ENCODE measurements around the gene OBSL1.

The OBSL1 gene

GRCh38 chr2:219567131-219567530 is 4.2 kb downstream of the OBSL1 start:
- TF ChIP-seq CTCF (IDR thresholded peaks at IDR 0.05; ENCODE audit: low read depth, low read length, missing control alignments): no peak
- H3K4me3 ChIP-seq (ENCODE audit: low read depth, low read length): no peak overlapping the region
- no peak for DNase-seq (ENCODE audit: low read depth)

GRCh38 chr2:219566640-219567039 is 4.7 kb downstream of the OBSL1 start:
- TF ChIP-seq CTCF (IDR thresholded peaks at IDR 0.05; ENCODE audit: low read depth, low read length, missing control alignments): no peak
- H3K4me3 ChIP-seq (ENCODE audit: low read depth, low read length): no peak overlapping the region
- no peak for DNase-seq (ENCODE audit: low read depth)

- DNase-seq (ENCODE audit: low read depth): no peak
- TF ChIP-seq CTCF (IDR thresholded peaks at IDR 0.05; ENCODE audit: low read depth, low read length, missing control alignments): no peak
- no peak overlapping the region for H3K4me3 ChIP-seq (ENCODE audit: low read depth, low read length)
Observed at GRCh38 chr2:219565130-219566080, 5.9 kb downstream of the OBSL1 start.

GRCh38 chr2:219563271-219563928 is 7.9 kb downstream of the OBSL1 start:
- DNase-seq (ENCODE audit: low read depth): no peak
- H3K4me3 ChIP-seq (ENCODE audit: low read depth, low read length): no peak overlapping the region
- TF ChIP-seq CTCF (IDR thresholded peaks at IDR 0.05; ENCODE audit: low read depth, low read length, missing control alignments): no peak

- H3K4me3 ChIP-seq (ENCODE audit: low read depth, low read length): no peak overlapping the region
- TF ChIP-seq CTCF (IDR thresholded peaks at IDR 0.05; ENCODE audit: low read depth, low read length, missing control alignments): no peak
- no peak for DNase-seq (ENCODE audit: low read depth)
Observed at GRCh38 chr2:219562049-219563020, 9.0 kb downstream of the OBSL1 start.

- no peak for DNase-seq (ENCODE audit: low read depth)
- no peak overlapping the region for H3K4me3 ChIP-seq (ENCODE audit: low read depth, low read length)
- TF ChIP-seq CTCF (IDR thresholded peaks at IDR 0.05; ENCODE audit: low read depth, low read length, missing control alignments): no peak
Observed at GRCh38 chr2:219561179-219562048, 9.9 kb downstream of the OBSL1 start.

Data from GM12864 (cell line).